GM21825 (cell line): ENCODE results near the gene RALGPS2.
A peak's percentile ranks its signal among the peaks of the same experiment; 100 is the strongest.

Experiments
- ATAC-seq: cut with Tn5 transposase; IDR thresholded peaks from one replicate; pipeline ENCODE4 v1.9.1; 2021; ENCODE audit warnings: mild to moderate bottlenecking, moderate library complexity; ENCODE audit not compliant: unreplicated experiment

RALGPS2 gene

DNA sequence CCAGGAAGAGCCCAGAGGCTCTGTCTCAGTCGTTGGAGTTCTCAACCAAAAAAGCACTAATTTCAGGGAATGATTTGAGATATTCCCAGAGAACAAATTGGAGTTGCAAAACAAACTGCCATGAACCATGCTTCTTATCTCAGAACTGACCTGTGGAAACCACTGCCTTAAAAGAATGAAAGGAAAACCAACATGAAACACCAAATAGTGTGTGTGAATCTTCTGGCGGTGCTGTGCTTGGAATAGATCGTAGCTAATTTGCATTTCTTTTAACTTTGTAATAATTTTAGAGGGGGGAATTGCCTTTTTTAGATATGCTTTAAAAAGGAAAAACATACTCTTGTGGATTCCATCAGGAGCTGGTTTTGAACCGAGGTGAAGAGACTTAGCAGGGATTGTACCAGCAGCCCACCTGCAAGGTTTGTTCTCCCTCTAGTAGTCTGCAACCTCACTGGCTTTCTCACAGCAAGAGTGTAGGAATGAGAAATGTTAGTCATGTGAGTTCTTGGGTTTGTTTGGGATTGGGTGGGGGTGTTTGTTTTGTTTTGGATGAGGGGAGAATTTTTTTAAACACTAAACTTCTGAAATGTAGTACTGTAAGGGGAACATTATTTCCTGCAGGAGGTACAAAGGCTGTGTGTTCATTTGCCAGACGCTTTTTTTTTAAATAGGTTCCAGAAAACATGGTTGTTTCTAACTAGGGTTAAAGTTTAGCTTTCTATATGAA, 191.6 kb downstream of the RALGPS2 start:
- ATAC-seq = peak; percentile 48

DNA sequence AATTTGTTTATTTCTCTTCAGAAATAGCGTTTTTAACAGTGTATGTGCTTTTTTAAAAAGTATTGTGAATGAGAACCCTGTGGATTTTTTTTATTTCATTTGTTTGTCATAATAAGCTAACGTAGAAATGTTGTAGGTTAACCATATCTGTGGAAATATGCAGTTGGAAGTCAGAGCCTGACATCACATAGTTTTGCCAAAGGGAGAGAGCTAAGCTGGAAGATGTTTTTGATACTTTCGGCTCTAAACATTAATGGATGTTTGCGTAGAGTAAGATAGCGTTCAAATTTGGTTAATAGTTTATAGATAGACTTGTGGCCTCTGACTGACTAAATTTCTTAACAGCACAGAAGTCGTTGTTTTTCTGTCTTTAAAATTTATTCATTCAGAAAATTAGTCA, 193.3 kb downstream of the RALGPS2 start:
- no peak for ATAC-seq

DNA sequence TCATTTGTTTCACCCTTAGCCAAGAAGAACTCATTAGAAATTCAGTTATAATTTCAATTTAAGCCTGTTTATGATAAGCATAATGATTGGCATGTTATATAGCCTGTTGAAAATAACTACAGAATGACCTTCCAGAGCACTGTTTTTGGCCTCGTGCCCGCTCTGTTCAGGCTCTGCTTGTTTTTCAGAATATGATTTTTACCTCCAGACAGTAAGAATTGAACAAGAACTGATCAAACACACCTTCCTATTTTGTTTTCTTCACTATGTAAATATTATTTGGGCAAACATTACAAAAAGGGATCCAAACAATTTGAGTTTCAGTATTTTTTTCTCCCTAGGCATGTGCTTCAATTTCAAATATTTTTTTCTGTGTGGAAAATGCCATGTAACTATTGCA, 193.9 kb downstream of the RALGPS2 start:
- no peak for ATAC-seq

DNA sequence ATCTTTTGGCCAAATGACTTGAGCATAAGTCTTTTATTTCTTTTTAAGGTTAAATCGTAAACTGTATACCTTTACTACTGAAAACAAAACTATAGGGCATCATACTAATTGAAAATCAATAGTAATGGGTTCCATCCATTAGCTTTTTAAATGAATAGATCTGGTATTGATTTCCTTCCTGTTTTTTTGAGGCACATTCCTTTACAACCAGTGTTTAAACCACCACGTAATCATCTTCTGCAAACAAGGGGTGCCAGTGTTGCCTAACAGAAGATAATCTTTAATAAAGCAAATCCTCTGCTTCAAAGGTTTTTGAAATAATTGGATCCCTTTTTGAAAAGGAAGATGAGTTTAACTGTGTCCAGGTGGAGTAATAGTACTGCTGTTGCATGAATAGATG, 194.5 kb downstream of the RALGPS2 start:
- ATAC-seq = no peak

DNA sequence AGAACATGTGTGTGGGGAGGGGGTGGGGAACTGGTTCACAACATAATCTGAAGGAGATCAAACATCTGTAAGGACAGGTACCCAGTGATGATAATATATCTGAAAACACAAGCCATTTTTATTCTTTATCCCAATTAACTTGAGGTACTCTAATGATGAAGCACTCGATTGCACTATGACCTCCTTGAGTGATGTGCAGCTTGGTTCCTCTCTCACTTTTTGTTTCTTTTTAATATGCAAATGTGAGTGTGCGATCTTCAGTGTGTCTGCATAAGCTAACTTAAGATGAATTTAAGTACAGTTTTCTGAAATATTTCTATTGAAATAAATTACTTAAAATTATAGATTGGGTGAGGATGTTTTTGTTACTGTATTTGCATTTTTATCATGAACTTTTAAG, 196.5 kb downstream of the RALGPS2 start:
- no peak for ATAC-seq

DNA sequence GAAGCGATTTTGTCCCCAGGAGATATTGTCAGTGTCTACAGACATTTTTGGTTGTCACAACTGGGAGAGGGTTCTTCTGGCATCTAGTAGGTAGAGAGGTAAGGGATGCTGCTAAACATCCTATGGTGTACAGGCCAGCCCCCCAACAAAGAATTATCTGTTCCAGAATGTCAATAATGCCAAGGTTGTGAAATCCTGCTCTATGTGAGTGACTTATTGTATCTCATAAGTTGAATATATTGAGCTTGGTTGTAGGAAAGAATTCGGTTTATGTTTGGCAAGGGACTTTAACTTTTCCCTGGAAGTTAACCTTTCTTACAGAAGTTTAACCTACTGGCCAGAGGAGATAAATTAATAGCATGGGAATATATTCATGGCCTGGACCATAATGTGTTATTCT, 198.5 kb downstream of the RALGPS2 start:
- ATAC-seq = no peak

DNA sequence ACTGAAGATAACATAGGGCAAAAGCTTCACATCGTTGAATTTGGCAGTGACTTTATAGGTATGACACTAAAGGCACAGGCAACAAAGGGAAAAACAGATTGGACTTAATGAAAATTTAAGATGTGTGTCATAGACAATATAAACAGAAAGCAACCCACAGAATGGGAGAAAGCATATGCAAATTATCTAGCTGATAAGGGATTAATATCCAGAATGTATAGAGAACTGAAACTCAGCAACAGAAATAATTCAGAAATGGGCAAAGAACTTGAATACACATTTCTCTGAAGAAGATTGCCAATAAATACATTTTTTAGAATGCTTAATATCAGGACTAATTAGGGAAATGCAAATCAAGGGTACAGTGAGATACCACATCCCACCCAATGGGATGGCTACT, 201.0 kb downstream of the RALGPS2 start:
- no peak for ATAC-seq

DNA sequence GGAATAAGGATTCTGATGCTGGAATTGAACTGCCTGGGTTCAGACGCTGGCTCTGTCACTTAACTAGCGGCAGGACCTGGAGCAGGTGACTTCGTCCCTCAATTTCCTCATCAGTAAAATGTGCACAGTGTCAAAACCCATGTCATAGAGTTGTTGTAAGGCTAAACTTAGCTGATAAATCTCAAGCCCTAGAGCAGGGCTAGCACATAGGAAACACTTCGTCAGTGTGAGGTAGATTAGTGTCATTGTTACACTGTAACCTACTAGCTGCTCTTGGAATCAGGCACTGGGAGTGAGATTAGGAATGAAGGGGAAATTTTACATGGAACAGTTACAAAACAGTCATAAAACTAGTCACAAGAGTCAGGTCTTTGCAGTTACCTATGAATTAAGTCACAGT, 202.0 kb downstream of the RALGPS2 start:
- ATAC-seq = no peak

DNA sequence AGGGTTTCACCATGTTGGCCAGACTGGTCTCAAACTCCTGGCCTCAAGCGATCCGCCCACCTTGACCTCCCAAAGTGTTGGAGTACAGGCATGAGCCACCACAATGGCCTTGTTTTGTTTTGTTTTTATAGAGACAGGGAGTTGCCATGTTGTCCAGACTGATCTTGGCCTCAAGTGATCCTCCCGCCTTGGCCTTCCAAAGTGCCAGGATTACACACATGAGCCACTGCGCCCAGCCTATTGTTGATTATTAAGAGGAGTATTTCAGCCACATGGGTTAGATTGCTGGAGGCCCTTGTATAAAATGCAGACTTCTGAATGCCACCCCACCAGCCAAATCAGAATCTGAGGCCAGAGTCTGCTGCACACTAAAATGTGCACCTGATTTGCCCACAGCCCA, 203.0 kb downstream of the RALGPS2 start:
- ATAC-seq = no peak

DNA sequence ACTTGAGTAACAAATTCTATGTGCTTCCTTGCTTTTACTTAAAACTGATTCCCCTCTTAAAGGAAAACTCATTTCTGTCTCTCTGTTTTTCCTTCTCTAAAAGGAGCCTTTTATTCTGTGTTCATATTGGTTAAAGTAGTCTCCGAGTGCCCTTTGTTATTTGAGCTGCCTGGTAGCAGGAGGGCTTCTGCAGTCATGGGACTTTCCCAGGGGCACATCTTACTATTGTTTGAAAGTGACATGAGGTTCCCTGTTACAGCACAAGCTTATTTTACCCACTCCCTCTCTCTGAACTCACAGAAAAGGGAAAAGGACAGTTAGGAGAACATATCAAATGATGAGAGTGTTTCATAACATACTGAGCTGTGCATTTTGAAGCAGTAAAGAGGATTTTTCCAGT, 203.9 kb downstream of the RALGPS2 start:
- peak; percentile 59 for ATAC-seq

DNA sequence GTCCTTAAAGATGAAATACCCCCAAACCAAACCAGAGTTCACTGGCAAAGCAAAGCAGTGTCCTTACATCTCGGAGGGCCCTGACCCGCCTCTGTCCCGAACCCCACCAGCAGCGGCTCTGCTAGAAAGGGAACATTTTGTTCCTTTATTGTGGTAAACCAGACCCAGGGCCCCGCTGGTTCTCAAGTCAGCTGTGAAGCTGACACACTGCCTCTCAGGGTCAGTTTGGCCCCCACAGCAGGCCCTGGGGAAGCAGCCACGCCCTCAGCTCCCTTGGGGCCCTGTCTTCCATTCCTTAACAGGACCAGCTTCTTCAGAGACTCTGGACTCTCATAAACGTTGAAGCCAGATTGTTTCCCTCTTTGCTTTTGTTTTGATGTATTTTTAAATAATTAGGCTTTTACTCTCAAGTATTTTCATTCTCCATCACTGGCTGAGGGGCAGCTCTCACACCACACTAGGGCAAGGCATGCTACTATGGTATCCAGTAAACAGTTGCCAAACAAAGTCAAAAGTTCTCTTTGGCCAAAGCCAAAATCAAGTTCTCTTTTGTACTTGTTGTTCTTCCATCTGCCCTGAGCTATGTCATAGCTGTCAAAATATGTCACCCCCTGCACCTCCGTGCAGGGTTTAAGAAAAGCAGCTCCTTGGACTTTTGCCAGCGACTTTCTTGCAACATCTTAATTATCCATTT, 207.0 kb downstream of the RALGPS2 start:
- ATAC-seq = no peak

DNA sequence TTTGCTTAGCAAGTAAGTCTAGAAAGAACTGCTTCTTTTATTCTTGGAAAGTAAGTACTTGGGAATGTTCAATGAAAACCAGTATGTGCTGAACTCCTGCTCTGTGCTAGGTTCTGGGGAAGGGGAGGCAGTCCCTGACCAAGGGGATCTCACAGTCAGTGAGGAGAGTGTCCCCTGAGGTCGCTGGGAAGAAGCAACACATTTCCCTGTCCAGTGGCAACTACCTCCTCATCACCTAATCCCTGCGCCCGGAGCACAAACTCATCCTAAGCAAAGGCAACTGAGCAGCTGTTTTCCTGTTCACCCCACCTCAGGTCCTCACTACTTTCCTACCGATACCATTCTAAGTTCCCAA, 207.5 kb downstream of the RALGPS2 start:
- ATAC-seq = no peak

DNA sequence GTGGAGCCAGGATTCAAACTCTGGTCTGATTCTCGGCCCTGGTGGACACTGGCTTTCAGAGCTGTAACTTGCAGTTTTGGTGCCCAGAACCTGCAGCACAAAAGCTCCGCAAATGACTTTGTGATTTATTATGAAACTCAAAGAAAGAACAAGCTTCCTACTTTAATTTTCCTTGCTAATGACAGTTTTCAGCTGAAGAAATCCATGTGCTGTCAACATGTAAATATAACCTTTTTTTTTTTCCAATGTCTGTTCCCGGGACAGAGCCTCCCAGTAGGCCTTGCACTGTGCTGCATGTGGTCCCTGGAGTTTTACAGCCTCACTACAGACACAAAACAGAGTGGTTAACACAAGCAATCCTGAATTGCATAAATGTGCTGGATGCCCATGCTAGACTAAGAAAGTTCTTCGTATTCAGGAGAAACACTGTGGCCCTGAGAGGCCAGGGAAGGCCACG, 208.1 kb downstream of the RALGPS2 start:
- no peak for ATAC-seq

DNA sequence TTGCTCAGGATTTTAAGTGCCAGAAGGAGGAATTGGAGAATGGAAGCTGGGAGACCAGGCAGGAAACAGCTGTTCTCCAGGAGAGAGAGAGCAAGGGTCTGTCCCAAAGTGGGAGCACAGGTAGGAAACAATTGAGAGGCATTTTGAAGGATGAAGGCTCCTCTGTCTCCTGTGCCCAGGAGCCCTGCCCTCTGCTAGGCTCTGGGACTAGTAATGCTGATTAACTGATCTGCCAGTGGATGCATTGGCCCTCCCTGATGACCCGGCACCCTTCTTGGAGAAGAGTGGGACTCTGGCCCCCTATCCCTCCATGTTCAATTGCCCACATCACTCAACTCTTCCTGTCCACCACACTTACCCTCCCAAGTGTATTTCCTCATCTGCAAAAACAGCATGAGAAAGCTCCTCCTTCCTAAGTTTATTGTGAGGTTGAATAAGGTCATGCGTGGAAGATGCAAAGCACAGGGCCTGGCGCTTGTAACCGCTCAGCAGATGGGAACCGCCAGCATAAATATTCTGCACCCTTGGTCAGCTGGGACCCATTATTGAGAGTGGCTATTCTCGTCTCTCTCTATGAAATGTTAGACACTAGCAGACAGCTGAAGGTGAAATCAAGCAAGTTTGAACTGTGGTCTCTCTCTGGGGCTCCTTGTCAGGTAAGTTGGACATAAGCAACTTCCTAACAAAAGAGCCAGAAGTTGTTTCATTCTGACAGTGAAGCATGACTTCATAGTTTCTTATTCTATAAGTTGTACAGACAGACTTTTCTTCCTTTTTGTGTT, 208.9 kb downstream of the RALGPS2 start:
- ATAC-seq = no peak

DNA sequence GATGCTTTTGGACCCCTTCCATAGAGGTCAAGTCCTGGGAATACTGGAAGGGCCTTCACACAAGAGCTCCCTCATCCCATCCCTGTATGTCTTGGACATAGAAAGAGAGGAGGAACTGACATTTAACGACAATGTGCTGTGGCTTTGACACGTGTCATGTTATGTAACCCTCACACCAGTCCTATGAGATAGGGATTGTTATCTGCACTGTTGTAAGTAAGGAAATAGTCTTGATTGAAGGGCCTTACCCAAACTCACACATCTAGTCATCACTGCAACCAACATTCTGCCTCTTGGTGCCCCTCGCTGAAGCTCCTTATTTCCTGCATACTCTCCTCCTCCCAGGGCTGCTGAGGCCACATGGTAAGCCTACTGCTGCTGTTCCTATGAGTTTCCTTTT, 209.5 kb downstream of the RALGPS2 start:
- no peak for ATAC-seq

DNA sequence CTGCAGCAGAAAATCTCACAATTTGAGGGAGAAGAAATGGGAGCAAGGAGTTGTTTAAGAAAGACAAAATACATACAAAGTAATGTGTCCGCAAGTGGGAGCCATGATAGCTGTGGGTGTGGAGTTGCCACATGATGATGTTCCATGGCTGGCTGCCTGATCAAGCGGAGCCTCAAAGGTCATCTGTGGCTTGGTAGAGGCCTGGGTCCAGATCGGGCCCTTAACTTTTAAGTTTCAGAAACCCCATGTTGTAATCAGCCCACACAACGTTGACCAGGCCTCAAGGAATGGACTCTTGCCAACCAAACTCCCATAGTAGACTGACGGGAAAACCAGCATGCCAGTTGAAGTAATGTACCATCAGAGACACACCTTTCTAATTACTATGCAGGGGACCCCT, 210.6 kb downstream of the RALGPS2 start:
- ATAC-seq = no peak

DNA sequence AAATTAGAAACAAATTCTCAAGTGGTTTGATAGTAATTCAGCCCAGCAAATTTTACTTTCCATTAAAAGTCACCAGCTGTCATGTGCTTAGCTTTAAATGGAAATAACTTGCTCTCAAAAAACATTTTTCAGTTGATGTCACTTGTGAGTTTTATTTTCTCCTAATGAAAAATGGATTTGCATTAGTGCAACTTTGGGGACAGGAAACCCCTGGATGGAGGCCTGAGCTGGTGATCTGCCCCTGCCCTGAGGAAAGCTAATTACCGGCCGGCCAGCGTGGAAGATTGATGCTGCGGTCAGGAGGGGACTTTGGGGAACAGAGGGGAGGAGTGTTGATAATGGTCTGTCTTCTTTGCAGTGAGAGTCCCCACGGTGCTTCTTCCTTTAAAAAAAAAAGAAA, 212.7 kb downstream of the RALGPS2 start:
- no peak for ATAC-seq

DNA sequence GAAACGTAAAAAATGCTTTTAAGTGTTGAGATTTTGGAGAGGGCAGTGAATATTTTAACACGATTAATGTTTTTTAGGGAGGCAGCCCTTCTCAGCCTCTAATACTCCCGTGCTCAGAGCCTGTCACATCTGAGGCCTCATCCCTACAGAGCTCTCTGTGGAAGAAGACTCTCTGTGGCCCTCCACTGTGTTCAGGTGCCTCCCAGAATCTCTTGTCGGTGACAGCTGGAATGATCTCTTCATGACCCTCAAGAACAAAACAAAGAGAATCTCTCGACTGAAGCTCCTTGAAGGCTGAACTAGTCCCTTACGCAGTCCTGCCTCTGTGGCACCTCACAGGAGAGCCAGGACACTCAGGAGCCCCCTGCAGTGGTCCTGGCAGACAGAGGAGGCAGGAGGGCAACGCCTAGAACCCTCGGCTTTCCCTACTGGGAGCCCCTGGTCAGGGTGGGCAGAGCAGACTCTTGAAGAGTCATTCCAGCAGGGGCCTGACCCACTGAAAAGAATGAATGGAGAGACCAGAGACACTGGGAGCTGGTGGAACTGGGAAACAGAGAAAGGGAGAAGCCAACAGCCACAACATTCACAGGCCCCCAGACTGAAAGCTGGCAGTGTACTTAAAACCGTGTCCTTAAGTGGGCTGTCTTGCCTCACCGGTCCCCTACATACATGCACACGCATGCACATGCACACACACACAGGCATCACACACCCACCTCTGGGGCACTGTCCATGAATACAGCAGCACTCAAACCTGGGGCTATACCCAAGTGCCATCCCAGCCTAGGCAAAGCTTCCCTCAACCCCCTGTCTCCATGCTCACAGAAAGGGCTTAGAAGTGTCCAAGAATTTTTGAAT, 213.3 kb downstream of the RALGPS2 start:
- no peak for ATAC-seq

DNA sequence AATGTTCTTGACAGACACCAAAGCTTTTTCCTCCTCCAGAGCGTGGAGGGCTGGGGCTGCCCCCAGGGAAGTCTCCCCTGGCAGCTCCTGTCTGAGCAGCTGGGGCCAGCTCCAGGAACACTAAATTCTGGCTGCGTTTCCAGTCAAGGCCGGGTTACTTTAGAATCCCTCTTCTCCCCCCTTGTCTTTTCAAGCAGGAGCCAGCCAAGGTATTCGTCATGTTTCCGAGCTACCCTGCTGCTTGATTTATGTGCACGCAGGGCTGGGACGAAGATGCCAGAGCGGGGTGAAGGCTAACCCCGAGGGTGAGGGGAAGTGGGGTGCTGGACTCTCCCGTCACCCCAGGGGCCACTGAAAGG, 213.9 kb downstream of the RALGPS2 start:
- no peak for ATAC-seq

DNA sequence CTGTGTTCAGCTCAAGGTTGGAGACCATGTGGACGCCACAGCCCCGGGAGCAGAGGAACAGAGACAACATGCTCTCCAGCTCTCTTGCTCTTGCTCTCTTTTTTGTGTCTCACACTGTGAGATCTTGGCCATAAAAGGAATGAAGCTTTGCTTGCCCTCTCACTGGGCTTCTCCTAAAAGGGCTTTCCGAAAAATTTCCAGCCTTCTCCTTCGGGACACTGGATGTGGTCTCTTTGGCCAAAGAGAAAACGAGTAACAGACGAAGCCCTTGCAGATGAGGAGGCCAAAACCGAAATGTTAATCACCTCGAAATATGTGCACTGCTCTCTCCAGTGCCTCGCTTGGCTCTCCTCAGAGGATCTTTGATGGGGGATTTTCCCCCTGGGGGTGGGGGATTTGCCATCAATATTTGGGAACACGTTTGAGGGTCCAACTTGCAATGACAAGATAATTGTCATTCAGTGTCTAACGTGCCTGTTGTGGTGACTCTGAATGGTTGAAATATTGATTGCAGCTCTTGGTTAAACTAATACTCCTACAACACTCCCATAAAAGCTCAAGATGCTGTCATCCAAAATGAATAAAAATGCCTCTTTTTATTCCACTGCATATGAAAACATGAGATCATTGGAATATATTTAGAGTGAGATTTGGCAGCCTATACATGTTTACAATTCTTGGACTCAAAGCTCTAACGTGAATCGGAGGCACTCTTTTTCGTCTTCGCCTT, 214.5 kb downstream of the RALGPS2 start:
- ATAC-seq = no peak
